K562 (cell line): ENCODE data around the gene PIK3C2G. TPM values are rescaled to one million over a fixed set of nuclear protein-coding genes. Genes with fewer than 3 reads are reported as not detected.

Experiments
- ATAC-seq: fragments of 200-7000 bp; cut with Tn5 transposase; 3 replicates; pipeline ENCODE4 v1.9.1; 2020; ENCODE audit warnings: moderate library complexity
- BruUV-seq: library from RNA; stranded (reverse); fragments of 400-500 nt; replicated peaks from 2 replicates; lab custom pipeline; 2021; lab: Mats Ljungman, UMichigan
- CTCF ChIA-PET: fragments of 300-600 bp; formaldehyde crosslinking; extraction: SDS; loops from one replicate; lab custom pipeline; 2021; ENCODE audit warnings: low intra/inter-chr PET ratio; lab: Yijun Ruan, JAX
- POLR2A ChIA-PET: fragments of 300-600, 350-650 bp; sonication (Branson Sonifier 250); formaldehyde crosslinking; extraction: SDS; loops from one replicate; lab custom pipeline; 2021; ENCODE audit warnings: antibody characterized with exemption, inconsistent platforms; lab: Yijun Ruan, JAX
- DNase-seq, 4 experiments: peaks; one replicate each; pipeline versions ENCODE4 v3.0.0 to v3.0.0-alpha.2; 2011 to 2018; ENCODE audit warnings: low spot score in 3 of 4, mixed read lengths in 3 of 4; ENCODE audit errors: extremely low read depth in 1 of 4
- FAIRE-seq: peaks from 2 replicates; lab custom pipeline; 2011; peaks lifted over from hg19 to GRCh38; lab: Jason Lieb, UNC
- H2AFZ ChIP-seq: 2 replicates; pipeline ENCODE4 v1.6.0; 2011; ENCODE audit warnings: low read depth, low read length, control low read depth, inconsistent platforms
- H3K27ac ChIP-seq: fragments of 200-600 bp; 3 replicates; pipeline ENCODE4 v1.8.0; 2011; ENCODE audit warnings: low read depth, mild to moderate bottlenecking, control low read depth, inconsistent platforms, low read length, moderate library complexity, mixed read lengths; ENCODE audit errors: extremely low read depth
- H3K27me3 ChIP-seq, 2 experiments: fragments of 300-600 bp in 1 of 2; 2 replicates in 1 of 2; 3 replicates in 1 of 2; pipeline versions ENCODE4 v1.6.0 to v1.8.0; 2011; ENCODE audit warnings: inconsistent platforms in 2 of 2, low read length in 2 of 2, mild to moderate bottlenecking in 1 of 2, mixed read lengths in 1 of 2, moderate library complexity in 1 of 2; ENCODE audit not compliant: control insufficient read depth in 2 of 2, insufficient read depth in 2 of 2
- H3K36me3 ChIP-seq: fragments of 300-600 bp; 3 replicates; pipeline ENCODE4 v1.8.0; 2011; ENCODE audit warnings: mild to moderate bottlenecking, low read length, inconsistent platforms; ENCODE audit not compliant: control insufficient read depth, insufficient read depth
- H3K4me1 ChIP-seq, 2 experiments: fragments of 200-600 bp in 1 of 2; replicated peaks in 1 of 2; 2 replicates in 1 of 2; 3 replicates in 1 of 2; pipeline versions ENCODE4 v1.5.1 to v1.8.0; 2011; ENCODE audit warnings: inconsistent platforms in 2 of 2, low read length in 2 of 2, mild to moderate bottlenecking in 1 of 2, mixed read lengths in 1 of 2, moderate library complexity in 1 of 2; ENCODE audit not compliant: control insufficient read depth in 2 of 2, insufficient read depth in 2 of 2
- H3K4me2 ChIP-seq: 2 replicates; pipeline ENCODE4 v1.6.1; 2011; ENCODE audit warnings: low read length, control low read depth, inconsistent platforms, mixed read lengths; ENCODE audit not compliant: insufficient read depth
- H3K4me3 ChIP-seq: fragments of 200-600 bp; sonication (generic), shearing (Covaris generic); 2 replicates; pipeline ENCODE4 v1.5.1; 2016; ENCODE audit warnings: control low read depth, inconsistent platforms
- H3K79me2 ChIP-seq: fragments of 200-600 bp; 3 replicates; pipeline ENCODE4 v1.8.0; 2011; ENCODE audit warnings: low read length, inconsistent platforms; ENCODE audit not compliant: control insufficient read depth, insufficient read depth
- H3K9ac ChIP-seq, 2 experiments: 2 replicates each; pipeline versions ENCODE4 v1.6.0 to v1.6.1; 2011; ENCODE audit warnings: low read depth in 2 of 2, low read length in 2 of 2, control low read depth in 1 of 2, inconsistent platforms in 1 of 2, mild to moderate bottlenecking in 1 of 2, mixed read lengths in 1 of 2; ENCODE audit not compliant: insufficient read depth in 1 of 2
- H3K9me1 ChIP-seq: one replicate; pipeline ENCODE4 v1.6.0; 2011; ENCODE audit warnings: inconsistent platforms, mild to moderate bottlenecking, low read length, moderate library complexity; ENCODE audit not compliant: control insufficient read depth, insufficient read depth
- H3K9me3 ChIP-seq: replicated peaks from 2 replicates; pipeline ENCODE4 v1.5.1; 2011; ENCODE audit warnings: low read depth, low read length, inconsistent platforms; ENCODE audit not compliant: control insufficient read depth, insufficient read depth
- H4K20me1 ChIP-seq: replicated peaks from 2 replicates; pipeline ENCODE4 v1.6.1; 2011; ENCODE audit warnings: low read length, inconsistent platforms, mixed read lengths; ENCODE audit not compliant: control insufficient read depth, insufficient read depth
- FOXK1 ChIP-seq: sonication (generic); formaldehyde crosslinking; IDR thresholded peaks from 2 replicates; pipeline ENCODE4 v1.8.0; 2022; ENCODE audit warnings: missing genetic modification reagents, mild to moderate bottlenecking, borderline replicate concordance
- GABPA ChIP-seq: fragments of 200-800 bp; sonication (Bioruptor generic); conservative IDR thresholded peaks from 2 replicates; pipeline ENCODE4 v1.6.1; 2016; ENCODE audit warnings: low read depth, missing genetic modification characterization, missing compliant biosample characterization
- KLF10 ChIP-seq: fragments of 250-450 bp; sonication (Bioruptor Pico); IDR thresholded peaks from 2 replicates; pipeline ENCODE4 v1.6.1; 2021; ENCODE audit warnings: matching md5 sums
- RBM22 ChIP-seq: fragments of 200-400 bp; formaldehyde crosslinking; IDR thresholded peaks from 2 replicates; pipeline ENCODE4 v1.6.1; 2018; ENCODE audit warnings: low read length, low read depth; ENCODE audit not compliant: poor library complexity, severe bottlenecking
- TBP ChIP-seq: optimal IDR thresholded peaks from 2 replicates; pipeline ENCODE3; 2011; ENCODE audit warnings: low read depth, low read length, improper control_type of control experiment
- ZC3H8 ChIP-seq: fragments of 450-650 bp; IDR thresholded peaks from 2 replicates; pipeline ENCODE4 v1.6.1; 2017
- ZFP36 ChIP-seq: fragments of 150-350 bp; IDR thresholded peaks from 2 replicates; pipeline ENCODE4 v1.6.1; 2018; ENCODE audit warnings: low read length, low read depth; ENCODE audit not compliant: partially characterized antibody
- ZKSCAN8 ChIP-seq: fragments of 200-800 bp; sonication (Bioruptor generic); IDR thresholded peaks from 2 replicates; pipeline ENCODE4 v1.6.1; 2016; ENCODE audit warnings: missing genetic modification characterization, missing compliant biosample characterization
- ZNF175 ChIP-seq: fragments of 200-800 bp; sonication (Bioruptor generic); IDR thresholded peaks from 2 replicates; pipeline ENCODE4 v1.6.1; 2016; ENCODE audit warnings: low read depth, mild to moderate bottlenecking, missing genetic modification characterization, missing compliant biosample characterization
- in situ Hi-C: fragments of 300-500 bp; cut with MboI; formaldehyde crosslinking; loops from 4 replicates; pipeline ENCODE4 v1.15.0; 2018; ENCODE audit warnings: inconsistent platforms, mixed read lengths
- intact Hi-C: fragments of 100-400 bp; cut with micrococcal nuclease; formaldehyde crosslinking; loops from 2 replicates; pipeline ENCODE4 v1.14.2; 2022
- polyA plus RNA-seq, 8 experiments: library from polyadenylated mRNA; depleted of rRNA in 4 of 8; stranded (reverse) in 5 of 8; unstranded in 3 of 8; fragments of >200 nt; fragmentation: Nextera tagmentation in 2 of 8; fragmentation: Illumina TruSeq in 1 of 8; extraction: Ambion mirVana in 2 of 8; extraction: Trizol in 1 of 8; gene quantifications; 2 replicates each; pipeline versions ENCODE4 v1.2.1 to v1.2.3, GENCODE V29; 2011 to 2014; ENCODE audit warnings: inconsistent platforms in 1 of 8, missing spikeins in 1 of 8
- total RNA-seq, 7 experiments: library from RNA; depleted of rRNA in 6 of 7; stranded (reverse); fragments of >200 nt in 6 of 7; fragmentation: Illumina TruSeq in 2 of 7; extraction: Trizol in 2 of 7; gene quantifications; 2 replicates each; pipeline versions ENCODE4 v1.2.1 to v1.2.3, GENCODE V29; 2011 to 2021; ENCODE audit warnings: low replicate concordance in 1 of 7

The PIK3C2G gene
- total and polyA plus RNA-seq, 9 of the 15 experiments (the other 6 are each of a cell fraction or from before 2014, with no cell fraction given): not detected

DNA sequence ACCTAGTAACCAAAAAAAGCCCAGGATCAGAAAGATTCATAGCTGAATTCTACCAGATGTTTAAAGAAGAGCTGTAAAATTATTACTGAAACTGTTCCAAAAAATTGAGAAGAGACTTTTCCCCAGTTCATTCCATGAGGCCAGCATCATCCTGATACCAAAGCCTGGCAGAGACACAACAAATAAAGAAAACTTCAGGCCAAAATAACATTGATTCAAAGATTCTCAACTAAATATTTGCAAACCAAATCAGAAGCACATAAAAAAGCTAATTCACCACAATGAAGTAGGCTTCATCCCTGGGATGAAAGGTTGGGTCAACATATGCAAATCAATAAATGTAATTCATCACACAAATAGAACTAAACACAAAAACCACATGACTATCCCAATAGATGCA is 325.3 kb downstream of the PIK3C2G start:
- Histone ChIP-seq H3K4me1 (no peaks in the 10 kb centered on the region), H3K27ac (no peak overlapping the region), H3K27me3 (no peaks in the 10 kb centered on the region), H4K20me1 (no peaks in the 10 kb centered on the region), H3K4me2 (no peak overlapping the region), H3K9ac (no peak overlapping the region), H2AFZ (no peak overlapping the region), H3K4me3 (no peak overlapping the region), H3K9me3 (no peaks in the 10 kb centered on the region), H3K79me2 (no peaks in the 10 kb centered on the region), H3K9me1 (no peaks in the 10 kb centered on the region), H3K36me3 (no peaks in the 10 kb centered on the region)
- CTCF ChIA-PET: no interaction called here
- POLR2A ChIA-PET: no interaction called here
- intact Hi-C loops (no loop called here), in situ Hi-C loops (no loop called here)
- ATAC-seq: no peak
- BruUV-seq: no TSS peak
- no peak for DNase-seq
- FAIRE-seq: no peak
- TF ChIP-seq ZKSCAN8 (CRISPR knock-in tag) (no peak), TBP (no peak), RBM22 (no peak), KLF10 (CRISPR knock-in tag) (no peak)

DNA sequence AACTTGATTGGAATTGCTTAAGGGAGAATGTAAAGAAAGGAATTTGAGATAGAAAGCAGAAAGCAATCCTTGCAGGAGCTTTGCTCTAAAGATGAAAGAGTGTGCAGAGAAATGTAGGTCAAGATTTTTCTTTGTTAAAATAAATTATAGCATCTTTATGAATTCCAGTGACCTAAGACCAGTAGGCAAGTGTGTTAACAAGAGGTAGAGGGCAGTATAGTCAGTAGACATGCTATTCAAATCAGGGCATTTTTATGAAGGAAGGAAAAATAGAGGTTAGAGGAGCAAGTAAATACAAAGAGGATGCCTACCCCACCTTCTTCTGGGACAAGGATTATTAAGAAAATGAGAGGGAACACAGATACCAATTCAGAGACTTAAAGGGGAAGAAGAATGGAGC is 328.0 kb downstream of the PIK3C2G start:
- no peak overlapping the region for H2AFZ ChIP-seq
- POLR2A ChIA-PET: no interaction called here
- no peaks in the 10 kb centered on the region for H3K79me2 ChIP-seq
- no peak overlapping the region for H3K9ac ChIP-seq
- DNase-seq: no peak
- H4K20me1 ChIP-seq: no peaks in the 10 kb centered on the region
- no peak for FAIRE-seq
- in situ Hi-C loops: no loop called here
- no peak overlapping the region for H3K27ac ChIP-seq
- H3K4me1 ChIP-seq: no peaks in the 10 kb centered on the region
- CTCF ChIA-PET: no interaction called here
- H3K9me3 ChIP-seq: no peaks in the 10 kb centered on the region
- no peaks in the 10 kb centered on the region for H3K27me3 ChIP-seq
- TF ChIP-seq ZFP36 (no peak), FOXK1 (CRISPR knock-in tag) (no peak), ZC3H8 (no peak), GABPA (no peak), ZNF175 (CRISPR knock-in tag) (no peak)
- TF ChIP-seq, all 486 proteins: peak for 0
- Histone ChIP-seq H3K4me3 (no peak overlapping the region), H3K4me2 (no peak overlapping the region), H3K9me1 (no peaks in the 10 kb centered on the region), H3K36me3 (no peaks in the 10 kb centered on the region)
- no peak for ATAC-seq
- intact Hi-C loops: no loop called here
- BruUV-seq: no TSS peak
